ENCODE measurements around the gene CES4A.

CES4A gene

DNA sequence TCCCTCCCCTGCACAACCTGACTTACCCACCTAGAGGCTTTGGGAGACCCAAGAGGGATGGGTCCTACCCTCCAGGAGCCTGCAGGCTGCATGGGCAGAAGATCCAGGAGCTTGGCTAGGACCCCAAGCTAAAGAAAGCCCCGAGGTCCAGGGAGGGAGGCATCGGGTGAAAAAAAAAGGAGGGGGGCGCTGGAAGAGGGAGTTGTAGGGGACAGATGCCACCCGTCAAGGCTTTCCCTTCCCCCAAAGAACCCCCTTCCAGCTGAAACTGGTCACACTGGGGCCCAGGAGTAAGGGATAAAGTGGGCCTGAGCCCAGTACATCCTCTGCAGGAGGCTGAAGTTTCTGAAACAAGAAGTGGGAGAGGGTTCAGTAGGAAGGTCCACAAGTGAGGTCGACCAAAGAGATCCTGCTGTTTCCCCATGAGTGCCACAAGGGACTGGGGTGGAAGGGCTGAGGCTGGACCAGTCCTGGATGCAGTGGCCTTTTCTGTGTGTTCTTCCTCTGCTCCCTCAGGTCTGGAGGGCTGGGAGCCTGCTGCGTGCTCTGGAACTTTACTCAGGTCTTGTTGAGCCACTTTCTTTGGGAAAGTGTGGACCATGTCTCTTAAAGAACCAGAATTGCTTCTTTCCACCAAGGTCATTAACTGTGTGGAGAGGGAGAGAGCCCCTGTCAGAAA, 26.4 kb downstream of the CES4A start:
- ChIA-PET CTCF (no interaction called here), POLR2A (interaction anchor here (2.2 kb wide), 1 partner anchor 13 kb away, joined by 8 read pairs; no protein-coding TSS in a partner anchor)
- DNase-seq (ENCODE audit: extremely low spot score), result no peak
- no peak for TF ChIP-seq ZNF384 (IDR thresholded peaks at IDR 0.05)
- TF ChIP-seq NFRKB (IDR thresholded peaks at IDR 0.05), result no peak
- no peak for TF ChIP-seq FOXA1 (IDR thresholded peaks at IDR 0.05)
- TF ChIP-seq SUZ12 (IDR thresholded peaks at IDR 0.05), result no peak
- TF ChIP-seq FOXK2 (IDR thresholded peaks at IDR 0.05), result no peak
- no peak for TF ChIP-seq TARDBP (IDR thresholded peaks at IDR 0.05)
- no peak for TF ChIP-seq ARNT (IDR thresholded peaks at IDR 0.05)
- TF ChIP-seq ELF4 (IDR thresholded peaks at IDR 0.05), result no peak

DNA sequence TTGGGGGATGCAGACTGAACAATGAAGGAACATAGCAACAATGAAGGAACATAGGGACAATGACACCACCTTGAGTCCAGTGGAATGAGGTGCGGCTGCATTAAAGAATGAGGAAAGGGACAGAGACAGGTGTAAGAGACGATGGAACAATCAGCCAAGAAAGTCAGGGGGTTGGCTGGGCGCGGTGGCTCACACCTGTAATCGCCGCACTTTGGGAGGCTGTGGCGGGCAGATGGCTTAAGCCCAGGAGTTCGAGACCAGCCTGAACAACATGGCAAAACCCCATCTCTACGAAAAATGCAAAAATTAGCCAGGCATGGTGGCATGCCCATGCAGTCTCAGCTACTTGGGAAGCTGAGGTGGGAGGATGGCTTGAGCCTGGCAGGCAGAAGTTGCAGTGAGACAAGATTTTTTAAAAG, 26.9 kb downstream of the CES4A start:
- POLR2A ChIA-PET, result no interaction called here
- CTCF ChIA-PET, result interaction anchor here (0.7 to 4.4 kb wide), 2 partner anchors 87 to 140 kb away, joined by 3 to 57 read pairs; no protein-coding TSS in a partner anchor
- DNase-seq (ENCODE audit: extremely low spot score), result no peak
- no peak for TF ChIP-seq TARDBP (IDR thresholded peaks at IDR 0.05)
- TF ChIP-seq NFRKB (IDR thresholded peaks at IDR 0.05), result no peak
- TF ChIP-seq ARNT (IDR thresholded peaks at IDR 0.05), result no peak
- TF ChIP-seq BHLHE40 (IDR thresholded peaks at IDR 0.05; ENCODE audit: borderline replicate concordance), result no peak
- TF ChIP-seq SUZ12 (IDR thresholded peaks at IDR 0.05), result no peak
- TF ChIP-seq, protein P1, sequence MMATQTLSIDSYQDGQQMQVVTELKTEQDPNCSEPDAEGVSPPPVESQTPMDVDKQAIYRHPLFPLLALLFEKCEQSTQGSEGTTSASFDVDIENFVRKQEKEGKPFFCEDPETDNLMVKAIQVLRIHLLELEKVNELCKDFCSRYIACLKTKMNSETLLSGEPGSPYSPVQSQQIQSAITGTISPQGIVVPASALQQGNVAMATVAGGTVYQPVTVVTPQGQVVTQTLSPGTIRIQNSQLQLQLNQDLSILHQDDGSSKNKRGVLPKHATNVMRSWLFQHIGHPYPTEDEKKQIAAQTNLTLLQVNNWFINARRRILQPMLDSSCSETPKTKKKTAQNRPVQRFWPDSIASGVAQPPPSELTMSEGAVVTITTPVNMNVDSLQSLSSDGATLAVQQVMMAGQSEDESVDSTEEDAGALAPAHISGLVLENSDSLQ (IDR thresholded peaks at IDR 0.05), result no peak
- TF ChIP-seq CTBP1 (IDR thresholded peaks at IDR 0.05; ENCODE audit: borderline replicate concordance), result no peak
- no peak for TF ChIP-seq L3MBTL2 (conservative IDR thresholded peaks at IDR 0.05)
- no peak for TF ChIP-seq FOXK2 (IDR thresholded peaks at IDR 0.05)

DNA sequence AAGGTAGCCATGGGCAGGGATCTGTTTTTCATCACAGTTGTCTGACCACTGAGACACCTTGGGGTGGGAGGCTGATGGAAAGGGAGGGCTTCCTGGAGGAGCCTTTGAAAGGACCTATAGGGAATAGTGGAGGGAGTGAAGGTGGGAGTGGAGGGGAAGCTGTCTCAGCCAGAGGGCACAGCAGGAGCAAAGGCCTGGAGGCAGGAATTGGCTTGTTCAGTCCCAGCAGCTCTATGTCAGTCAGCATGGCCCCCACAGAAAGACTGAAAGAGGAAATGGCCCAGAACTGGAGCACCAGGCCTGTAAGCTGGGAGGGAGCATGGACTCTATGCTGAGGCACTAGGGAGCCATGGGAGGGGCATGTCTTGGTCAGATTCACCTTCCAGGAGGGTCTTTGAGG, 27.8 kb downstream of the CES4A start:
- TF ChIP-seq SUZ12 (IDR thresholded peaks at IDR 0.05), result no peak
- TF ChIP-seq FOXK2 (IDR thresholded peaks at IDR 0.05), result no peak
- no peak for TF ChIP-seq FOXM1 (IDR thresholded peaks at IDR 0.05; ENCODE audit: borderline replicate concordance)
- TF ChIP-seq ARNT (IDR thresholded peaks at IDR 0.05), result no peak
- TF ChIP-seq HDGF (IDR thresholded peaks at IDR 0.05; ENCODE audit: borderline replicate concordance), result no peak
- no peak for TF ChIP-seq CTBP1 (IDR thresholded peaks at IDR 0.05; ENCODE audit: borderline replicate concordance)
- no peak for TF ChIP-seq LEF1 (IDR thresholded peaks at IDR 0.05; ENCODE audit: borderline replicate concordance)
- ChIA-PET POLR2A (no interaction called here), CTCF (interaction anchor here (0.6 to 4.4 kb wide), 3 partner anchors 11 to 139 kb away, joined by 3 to 57 read pairs (median 3); no protein-coding TSS in a partner anchor)
- no peak for DNase-seq (ENCODE audit: extremely low spot score)

DNA sequence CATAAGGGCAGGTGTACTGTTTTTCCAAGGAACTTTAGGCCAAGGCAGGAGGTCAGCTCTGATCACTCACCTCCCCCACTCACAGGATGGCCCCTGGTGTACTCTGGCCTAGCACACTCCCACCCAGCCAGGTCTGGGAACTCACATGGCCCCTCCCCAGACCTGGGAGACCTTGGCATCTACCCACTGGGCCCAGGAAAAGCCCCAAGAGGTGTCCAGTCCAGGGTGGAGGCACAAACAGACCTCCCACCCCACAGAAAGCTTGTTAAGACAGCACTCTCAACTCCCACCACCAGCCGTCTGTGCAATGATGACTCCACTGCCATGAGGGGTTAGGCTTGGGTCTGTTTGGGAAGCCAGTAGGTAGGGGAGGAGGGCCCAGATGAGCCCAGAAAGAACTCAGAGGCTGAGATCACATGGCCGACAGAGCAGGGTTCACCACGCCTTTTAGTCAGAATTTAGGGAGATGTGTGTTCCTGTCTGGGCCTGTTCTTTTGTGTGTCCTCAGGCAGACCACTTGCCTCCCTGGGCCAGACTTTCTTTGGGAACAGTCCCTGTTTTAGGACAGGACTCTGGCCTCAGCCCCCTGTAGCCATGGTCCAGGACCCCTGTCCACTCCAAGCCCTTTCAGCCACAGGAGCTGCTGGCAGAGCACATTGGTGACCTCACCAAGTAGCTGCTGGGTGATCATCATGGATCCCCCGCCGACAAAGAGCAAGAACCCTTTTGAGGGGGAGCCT, 28.5 kb downstream of the CES4A start:
- no peak for TF ChIP-seq FOXA1 (IDR thresholded peaks at IDR 0.05)
- no peak for TF ChIP-seq TARDBP (IDR thresholded peaks at IDR 0.05)
- TF ChIP-seq ZNF384 (IDR thresholded peaks at IDR 0.05), result no peak
- TF ChIP-seq LEF1 (IDR thresholded peaks at IDR 0.05; ENCODE audit: borderline replicate concordance), result no peak
- ChIA-PET CTCF (interaction anchor here (0.6 to 4.4 kb wide), 9 partner anchors 38 to 309 kb away, joined by 3 to 57 read pairs (median 7); partner anchors contain the start of genes FBXL8, NOL3 and TRADD), POLR2A (interaction anchor here (0.9 to 2.0 kb wide), 3 partner anchors 56 to 168 kb away, joined by 3 to 5 read pairs (median 4); partner anchors contain the start of gene CES3)
- DNase-seq (ENCODE audit: extremely low spot score), result no peak

DNA sequence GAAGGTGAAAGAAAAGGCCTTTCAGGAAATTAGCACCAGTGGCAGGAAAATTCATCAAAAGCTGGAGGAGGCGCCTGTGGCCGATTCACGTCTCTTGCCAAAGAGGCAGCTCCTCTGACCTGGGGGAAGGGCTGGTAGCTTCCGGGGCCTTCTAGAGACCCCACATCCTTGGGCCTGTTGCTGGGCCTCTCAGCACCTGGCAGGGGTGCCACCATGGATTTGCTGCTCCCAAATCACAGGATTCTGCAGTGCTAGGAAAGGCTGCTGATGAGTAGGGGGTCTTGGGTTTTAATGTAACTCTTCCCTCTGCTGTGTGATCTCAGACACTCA, 29.0 kb downstream of the CES4A start:
- TF ChIP-seq FOXK2 (IDR thresholded peaks at IDR 0.05), result no peak
- TF ChIP-seq HDGF (IDR thresholded peaks at IDR 0.05; ENCODE audit: borderline replicate concordance), result no peak
- TF ChIP-seq ARNT (IDR thresholded peaks at IDR 0.05), result no peak
- no peak for TF ChIP-seq NFRKB (IDR thresholded peaks at IDR 0.05)
- TF ChIP-seq TARDBP (IDR thresholded peaks at IDR 0.05), result no peak
- TF ChIP-seq FOXM1 (IDR thresholded peaks at IDR 0.05; ENCODE audit: borderline replicate concordance), result no peak
- no peak for TF ChIP-seq ELF4 (IDR thresholded peaks at IDR 0.05)
- no peak for TF ChIP-seq SUZ12 (IDR thresholded peaks at IDR 0.05)
- TF ChIP-seq FOXA1 (IDR thresholded peaks at IDR 0.05), result no peak
- TF ChIP-seq L3MBTL2 (conservative IDR thresholded peaks at IDR 0.05), result no peak
- TF ChIP-seq ZNF384 (IDR thresholded peaks at IDR 0.05), result no peak
- CTCF ChIA-PET, result interaction anchor here (0.6 to 4.4 kb wide), 13 partner anchors 11 to 308 kb away, joined by 3 to 57 read pairs (median 5); partner anchors contain the start of genes FBXL8, NOL3 and TRADD
- POLR2A ChIA-PET, result interaction anchor here (0.9 to 3.1 kb wide), 8 partner anchors 11 to 168 kb away, joined by 3 to 15 read pairs (median 5); partner anchors contain the start of genes CBFB, CES3 and NOL3
- DNase-seq (ENCODE audit: extremely low spot score), result no peak

DNA sequence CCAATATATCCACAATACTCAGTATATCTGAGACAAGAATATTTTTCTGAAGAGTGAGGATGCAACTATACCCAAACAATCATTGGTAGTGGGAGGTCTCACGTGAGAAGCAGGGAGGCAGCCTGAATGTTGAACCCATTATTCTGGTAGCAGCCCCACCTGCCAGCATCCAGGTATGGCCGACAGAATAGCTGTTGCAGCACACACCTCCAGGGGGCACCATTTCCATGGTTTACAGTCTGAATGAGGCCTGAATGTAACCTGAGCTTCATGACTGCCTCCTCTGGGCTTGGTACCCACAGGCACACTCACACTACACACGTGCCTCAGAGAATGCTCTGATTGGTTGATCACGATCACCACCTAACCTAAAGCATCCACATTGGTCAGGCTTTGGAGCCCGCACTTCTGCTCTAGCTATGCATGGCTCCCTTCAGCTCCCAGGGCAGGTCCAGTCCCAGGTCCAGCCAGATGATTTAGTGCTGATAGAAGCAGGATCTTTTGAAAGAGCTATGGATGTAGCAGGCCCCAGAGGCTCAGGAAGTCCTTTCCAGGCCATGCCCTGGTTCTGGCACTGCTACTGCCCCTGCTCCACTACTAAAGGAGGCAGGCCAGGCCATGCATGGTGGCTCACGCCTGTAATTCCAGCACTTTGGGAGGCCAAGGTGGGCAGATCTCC, 29.6 kb downstream of the CES4A start:
- ChIA-PET CTCF (interaction anchor here (0.5 to 4.4 kb wide), 19 partner anchors 9 to 308 kb away, joined by 3 to 57 read pairs (median 4); partner anchors contain the start of genes FBXL8, NOL3 and TRADD), POLR2A (interaction anchor here (0.9 to 3.1 kb wide), 8 partner anchors 10 to 167 kb away, joined by 3 to 15 read pairs (median 5); partner anchors contain the start of genes CBFB, CES3 and NOL3)
- peak; percentile 88 for DNase-seq (ENCODE audit: extremely low spot score)
- TF ChIP-seq LEF1 (IDR thresholded peaks at IDR 0.05; ENCODE audit: borderline replicate concordance) (no peak), FOXM1 (IDR thresholded peaks at IDR 0.05; ENCODE audit: borderline replicate concordance) (no peak), CTBP1 (IDR thresholded peaks at IDR 0.05; ENCODE audit: borderline replicate concordance) (no peak; the same call in 1 of the 2 replicates), FOXK2 (IDR thresholded peaks at IDR 0.05) (no peak), SUZ12 (IDR thresholded peaks at IDR 0.05) (no peak), NFRKB (IDR thresholded peaks at IDR 0.05) (no peak), L3MBTL2 (conservative IDR thresholded peaks at IDR 0.05) (peak; percentile 90), ARNT (IDR thresholded peaks at IDR 0.05) (no peak)
